Stimulated activated CD4-positive, alpha-beta T cell treated with anti-CD3 and anti-CD28 coated beads, TNF-alpha, amount 100 ng/mL, for 24 hours (primary cell): ENCODE results near the gene EIF2B2.

Source experiments
- DNase-seq, 3 experiments: peaks; one replicate each; pipeline ENCODE4 v3.0.0-alpha.2; 2020; ENCODE audit warnings: low read depth in 3 of 3

EIF2B2 gene

DNA sequence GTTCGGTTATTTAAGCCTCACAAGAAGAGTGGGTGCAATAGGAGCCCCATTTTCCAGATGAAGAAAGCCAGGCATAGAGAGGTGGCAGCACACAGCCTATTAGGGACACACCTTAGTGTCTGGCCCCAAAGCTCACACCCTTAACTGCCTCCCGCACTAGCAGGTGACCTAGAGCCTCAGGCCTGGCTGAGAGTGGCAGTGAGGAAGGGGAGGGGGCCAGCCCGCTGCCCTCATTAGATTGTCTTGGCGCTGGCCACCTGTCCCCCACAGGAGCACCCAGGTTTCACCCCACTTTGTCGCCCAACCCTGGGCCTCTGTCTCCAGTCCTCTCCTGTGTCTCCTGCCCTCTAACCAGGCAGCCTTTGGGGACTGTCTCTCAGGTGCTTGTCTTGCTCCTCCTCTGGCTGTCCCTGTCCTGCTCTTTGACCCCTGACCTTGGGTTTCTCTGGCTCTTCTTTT, 28.8 kb upstream of the EIF2B2 start:
- DNase-seq, result no peak

DNA sequence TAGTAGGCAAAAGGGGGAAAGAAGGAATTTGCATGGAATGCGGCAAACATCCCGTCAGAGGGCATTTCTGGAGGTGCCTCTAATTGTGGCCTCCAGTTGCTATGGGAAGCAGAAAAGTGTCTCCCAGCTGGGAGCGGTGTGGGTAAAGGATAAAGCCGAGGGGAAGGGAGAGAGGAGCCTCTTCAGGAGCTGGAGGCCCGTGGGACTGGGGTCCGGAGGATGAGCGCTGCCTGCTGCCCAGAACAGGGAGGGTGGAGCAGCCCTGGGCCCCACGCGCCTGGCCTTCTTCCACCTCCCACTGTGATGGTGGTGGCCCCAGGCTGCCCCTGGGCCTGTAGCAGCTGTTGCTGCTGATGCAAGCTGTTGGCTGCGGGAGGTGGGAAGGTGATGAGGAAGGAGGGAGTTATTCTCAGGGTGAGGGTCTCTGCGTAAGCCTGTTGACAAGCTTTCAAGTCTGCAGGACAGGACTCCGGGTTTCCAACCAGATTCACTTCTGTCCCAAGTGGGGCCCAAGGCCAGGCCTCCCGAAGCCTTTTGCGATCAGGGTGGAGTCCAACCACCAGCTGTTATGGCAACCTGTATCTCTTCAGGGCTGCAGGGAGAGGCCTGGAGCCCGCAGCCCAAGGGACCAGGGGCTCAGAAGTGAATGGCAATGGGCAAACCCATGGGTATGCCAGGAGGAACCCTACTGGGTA, 28.2 kb upstream of the EIF2B2 start:
- DNase-seq, result no peak

DNA sequence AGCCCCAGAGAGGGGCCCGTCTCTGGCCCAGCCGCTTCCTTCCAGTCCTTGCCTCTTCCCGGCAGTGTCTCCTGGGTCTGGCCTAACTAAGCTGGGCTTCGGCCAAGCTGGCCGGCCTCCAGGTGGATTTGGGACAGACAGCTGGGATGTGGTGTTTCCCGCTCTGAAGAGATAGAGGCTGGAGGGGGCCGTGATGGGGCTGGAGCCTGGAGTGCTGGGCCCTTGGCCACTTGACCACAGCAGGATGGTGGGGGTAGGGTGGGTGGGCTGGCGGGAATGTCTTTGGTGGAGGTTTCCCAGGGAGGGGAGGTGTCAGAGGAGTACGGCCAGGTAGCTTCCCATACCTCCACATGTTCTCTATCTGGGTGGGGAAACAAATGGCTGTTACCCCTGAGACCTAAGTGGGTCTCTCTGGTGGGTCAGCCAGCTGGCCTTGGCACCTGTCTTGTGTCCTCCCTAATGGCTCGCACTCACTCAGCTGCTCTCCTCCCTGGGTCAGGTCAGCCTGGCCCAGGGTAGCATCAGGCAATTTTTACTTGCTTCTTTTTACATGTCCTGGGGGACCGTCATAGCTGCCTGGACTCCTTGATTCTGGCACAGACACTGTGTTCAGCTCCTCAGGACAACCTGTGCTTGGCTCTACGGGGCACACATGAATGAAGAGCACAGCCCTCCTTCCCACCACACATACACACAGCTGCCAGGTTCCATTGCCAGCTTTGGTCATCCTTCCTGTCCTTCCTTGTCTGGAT, 27.5 kb upstream of the EIF2B2 start:
- no peak for DNase-seq

DNA sequence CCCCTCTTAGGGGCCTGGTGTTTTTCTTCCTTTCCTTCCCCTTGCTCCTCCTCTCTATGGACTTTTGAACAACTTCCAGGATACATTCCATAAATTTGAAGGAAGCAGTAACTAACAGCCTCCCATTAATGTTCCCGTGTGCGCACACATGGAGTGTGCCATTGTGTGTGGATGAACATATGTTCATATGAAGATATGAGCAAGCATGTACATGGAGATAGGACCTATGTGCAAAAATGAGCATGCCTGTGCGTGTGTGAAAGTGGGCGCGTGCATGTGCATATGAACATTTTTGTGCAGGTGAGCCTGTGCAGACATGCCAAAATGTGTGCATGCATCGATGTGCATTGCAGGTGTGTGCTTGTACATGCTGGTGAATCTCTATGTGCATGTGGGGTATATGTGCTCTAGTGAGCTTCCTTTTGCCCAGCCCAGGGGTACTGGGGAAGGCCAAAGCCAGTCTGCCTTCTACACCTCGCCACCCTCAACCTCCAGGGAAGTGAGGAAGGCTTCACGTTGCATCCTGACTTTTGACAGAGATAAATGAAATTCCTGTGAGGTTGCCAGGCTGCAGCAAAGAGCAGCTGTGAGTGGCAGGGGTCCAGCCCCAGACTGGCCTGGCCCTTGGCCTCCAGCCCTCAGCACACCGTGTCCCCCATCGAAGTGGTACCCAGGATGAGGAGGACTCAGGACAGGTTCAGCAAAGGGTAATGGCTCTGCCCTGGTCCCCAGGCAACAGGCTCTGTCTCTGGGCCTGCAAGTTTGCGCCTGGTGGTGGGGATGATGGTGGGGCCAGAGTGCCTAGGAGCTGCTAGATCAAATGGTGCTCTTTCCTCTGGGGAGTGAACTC, 26.2 kb upstream of the EIF2B2 start:
- DNase-seq, result no peak

DNA sequence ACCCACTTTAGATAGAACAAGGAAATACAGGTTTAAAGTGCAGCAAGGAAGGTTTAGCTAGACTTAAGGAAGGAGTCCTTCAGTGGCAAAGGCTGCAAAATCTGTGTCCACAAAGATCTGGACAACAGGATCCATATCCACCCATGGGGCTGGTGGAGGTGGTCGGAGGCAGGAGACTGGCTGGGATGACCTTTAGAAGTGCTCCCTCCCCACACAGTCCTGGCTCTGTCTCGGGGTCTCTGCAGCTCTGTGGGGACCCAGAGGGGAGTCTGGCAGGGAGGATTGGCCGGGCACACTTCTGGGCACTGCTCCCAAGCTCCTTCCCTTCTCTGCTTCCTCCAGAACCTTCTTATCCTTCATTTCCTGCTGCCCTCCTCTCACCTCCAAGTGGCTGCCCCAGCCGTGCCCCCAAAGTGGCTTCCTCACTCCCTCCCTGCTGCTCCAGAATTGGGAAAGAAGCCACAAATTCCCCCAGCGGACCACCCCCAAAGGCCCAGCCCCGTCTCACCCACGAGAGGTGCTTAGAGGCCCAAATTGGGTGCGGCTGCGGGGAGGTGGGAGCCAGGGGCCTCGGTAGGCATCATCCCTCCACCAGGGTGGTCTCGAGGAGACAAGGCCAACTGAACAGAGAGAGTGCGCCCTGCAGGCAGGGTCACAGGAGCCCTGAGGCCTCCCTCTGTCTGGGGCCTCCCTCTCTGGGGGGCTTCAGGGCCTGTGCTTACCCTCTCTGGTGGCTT, 25.4 kb upstream of the EIF2B2 start:
- DNase-seq, result no peak

DNA sequence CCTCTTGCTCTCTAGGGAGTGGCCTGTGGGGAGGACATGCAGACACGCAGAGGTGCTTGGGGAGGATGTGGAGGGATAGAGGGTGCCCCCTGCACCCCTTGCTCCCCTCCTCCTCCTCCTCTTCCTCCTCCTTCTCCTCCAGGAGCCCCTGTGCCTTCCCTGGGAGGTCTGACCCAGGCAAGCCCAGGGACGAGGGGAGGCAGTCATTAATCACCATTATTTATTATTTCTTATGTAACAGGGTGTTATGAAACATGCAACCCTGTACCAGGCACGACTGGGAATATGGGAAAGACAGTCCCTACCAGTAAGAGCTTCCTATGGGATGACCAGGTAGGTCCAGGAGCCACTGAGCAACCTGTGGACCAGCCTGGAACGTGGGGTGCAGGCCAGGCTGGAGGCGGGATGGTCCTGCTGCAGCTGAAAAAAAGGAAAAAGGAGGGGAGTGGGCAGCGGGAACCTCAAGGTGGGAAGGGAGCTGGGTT, 24.8 kb upstream of the EIF2B2 start:
- DNase-seq, result no peak

DNA sequence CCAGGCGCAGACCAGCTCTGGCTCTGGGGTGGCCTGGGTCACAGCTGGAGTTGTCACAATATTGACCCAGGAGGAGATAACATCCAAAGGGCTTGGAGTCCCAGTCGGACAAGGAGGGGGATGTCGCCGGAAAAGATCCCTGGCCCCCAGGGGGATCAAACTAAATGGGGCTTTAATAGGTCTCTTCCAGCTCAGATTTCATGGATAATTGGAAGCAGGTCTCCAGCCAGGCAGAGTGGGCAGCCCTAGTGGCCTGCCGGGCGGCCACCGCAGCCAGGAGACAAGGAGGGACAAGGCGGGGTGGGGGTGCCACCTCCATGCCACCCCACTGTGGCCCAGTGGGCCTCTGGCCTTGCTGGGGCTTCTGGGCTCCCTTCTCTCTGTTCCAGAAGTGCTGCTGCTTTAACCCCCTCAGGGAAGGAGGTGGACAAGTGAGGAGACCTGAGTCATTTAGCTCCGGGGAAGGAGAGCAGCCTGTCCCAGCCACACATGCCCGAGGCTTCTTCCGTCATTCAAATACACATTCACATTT, 24.2 kb upstream of the EIF2B2 start:
- no peak for DNase-seq

DNA sequence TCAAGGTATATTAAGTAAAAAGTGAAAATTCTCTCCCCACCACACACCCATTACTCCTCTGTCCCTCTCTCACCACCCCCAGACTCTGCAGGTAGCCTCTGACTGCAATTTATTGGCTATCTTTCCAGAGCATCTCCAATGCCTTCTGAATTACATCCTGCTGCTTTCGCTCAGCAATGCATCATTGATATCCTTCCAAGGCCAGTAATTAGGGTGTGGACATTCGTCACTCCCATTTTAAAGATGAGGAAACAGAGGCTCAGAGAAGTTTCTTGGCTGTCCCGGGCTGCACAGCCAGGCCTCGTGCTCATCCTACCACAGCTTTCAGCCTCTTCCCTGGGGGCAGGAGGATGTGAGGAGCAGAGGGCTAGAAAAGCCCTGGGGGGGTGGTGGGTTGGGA, 23.7 kb upstream of the EIF2B2 start:
- DNase-seq, result no peak

DNA sequence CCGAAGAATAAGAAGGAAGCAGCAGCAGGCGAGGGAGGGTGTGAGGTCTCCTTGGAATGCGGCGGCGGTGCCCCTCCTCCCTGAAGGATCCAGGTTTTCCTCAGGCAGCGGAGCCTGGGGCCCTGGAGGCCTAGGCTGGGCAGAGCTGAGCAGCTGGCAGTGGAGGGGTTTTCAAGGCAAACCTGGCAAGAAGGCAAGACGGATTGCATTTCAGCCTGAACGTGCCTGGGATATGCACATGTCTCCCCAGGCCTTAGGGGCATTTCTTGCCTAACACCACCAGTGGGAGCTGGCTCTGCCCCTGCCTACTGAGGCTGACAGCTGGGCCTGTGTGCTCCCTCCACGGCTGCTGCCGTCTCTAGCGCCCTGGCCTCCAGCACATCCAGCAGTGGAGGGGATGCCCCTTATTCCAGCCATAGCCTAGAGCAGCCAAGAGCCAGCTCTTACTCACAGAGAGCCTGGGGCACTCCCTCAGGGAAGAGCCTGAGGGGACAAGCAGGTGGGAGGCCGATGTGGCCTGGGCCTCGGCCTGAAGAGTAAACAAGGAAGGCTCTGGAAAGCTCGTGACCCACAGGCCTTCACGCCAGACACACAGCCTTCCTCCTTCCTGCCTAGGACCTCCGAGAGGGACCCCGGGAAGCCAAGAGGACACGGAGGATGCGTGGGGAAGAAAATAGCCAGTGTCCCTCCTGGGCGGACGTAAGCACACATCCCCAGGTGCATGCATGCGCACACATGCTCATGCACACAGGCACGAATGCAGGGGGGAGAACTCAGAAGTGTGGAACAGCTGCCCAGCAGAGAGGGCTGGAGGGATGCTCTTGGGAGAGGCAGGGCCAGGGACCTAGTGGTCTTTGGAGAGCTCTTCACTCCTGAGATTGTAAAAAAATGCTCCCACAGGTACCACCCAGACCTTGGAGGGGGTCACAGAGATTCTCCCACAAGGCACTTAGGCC, 23.0 kb upstream of the EIF2B2 start:
- DNase-seq, result no peak

DNA sequence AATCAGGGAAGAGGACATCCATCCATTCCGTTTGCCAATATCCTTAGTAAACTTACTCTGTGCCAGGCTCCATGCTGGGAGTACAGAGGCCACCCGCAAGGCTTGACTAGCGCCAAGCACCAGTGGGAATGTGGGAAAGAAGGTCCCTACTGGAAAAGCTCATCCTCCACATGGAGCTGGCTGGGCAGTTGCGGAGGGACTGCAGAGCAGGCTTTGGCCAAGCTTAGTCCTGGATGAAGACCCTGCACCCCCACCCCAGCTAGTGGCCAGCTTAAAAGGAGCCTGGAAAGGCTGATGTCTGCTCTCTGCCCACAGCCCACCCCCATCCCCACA, 22.4 kb upstream of the EIF2B2 start:
- no peak for DNase-seq

DNA sequence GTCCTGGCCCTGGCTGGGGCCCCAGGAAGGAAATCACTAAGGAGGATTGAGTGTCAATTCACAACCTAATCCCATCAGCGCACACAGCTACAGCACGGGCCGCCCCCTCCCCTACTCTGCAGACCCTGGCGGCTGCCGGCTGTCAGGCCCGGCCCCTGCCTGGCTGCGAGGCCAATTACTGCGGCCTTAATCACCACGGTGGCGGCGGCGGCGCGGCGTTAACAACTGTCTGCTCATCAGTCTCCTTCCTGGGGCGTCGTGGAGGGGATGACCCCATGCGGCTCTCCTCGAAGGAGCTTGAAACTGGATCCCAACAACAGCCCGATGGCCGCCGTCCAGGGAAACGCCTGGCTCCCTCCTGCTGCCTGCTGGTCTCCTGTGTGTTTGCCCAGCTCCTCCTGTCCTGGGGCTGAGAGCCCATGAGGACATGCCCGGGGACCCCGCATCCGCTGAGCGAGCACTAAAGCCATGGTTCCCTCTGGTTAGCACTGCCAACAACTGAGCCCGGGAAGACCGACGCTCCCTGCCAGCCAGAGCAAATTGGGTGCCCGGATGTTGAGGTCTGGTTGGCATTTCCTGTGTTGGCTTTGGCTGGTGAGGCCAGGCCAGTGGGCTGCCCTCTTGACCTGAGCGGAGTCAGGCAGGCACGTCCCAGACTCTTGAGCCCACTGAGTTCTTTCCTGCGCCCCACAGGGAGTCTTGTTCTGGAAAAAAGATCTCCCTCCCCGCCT, 21.8 kb upstream of the EIF2B2 start:
- DNase-seq, result no peak

DNA sequence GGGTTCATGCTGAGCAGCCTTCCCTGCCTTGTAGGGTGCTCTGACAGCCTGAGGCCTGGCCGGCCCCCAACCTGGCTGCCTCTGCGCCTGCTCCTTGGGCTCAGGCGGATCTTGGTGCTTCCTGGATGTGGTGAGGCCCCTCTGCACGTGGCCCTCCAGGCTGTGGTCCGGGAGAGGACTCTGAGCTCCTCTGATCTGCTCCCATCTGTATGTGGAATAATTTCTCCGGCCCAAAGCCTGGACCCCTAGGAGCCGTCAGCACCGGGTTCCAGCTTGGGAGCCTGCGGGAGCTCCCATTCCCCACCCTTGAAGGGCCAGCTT, 21.3 kb upstream of the EIF2B2 start:
- DNase-seq, result no peak

DNA sequence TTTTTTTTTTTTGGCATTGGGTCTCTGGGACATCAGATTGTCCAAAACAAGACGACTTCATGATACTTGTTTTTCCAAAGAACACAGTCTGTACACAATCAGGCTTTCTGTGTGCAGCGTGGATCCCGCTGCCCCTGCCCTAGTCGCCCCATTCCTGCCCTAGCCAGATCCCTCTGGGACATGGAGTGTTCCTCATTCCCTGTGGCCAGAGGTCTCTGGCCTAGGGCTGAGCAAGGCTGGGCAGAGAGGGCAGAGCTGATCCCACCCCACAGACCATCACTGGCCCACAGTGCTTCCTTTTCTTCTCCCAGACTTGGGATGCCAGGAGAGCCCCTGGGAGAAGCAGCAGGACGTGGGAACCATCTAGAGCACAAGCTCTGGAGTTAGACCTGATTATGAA, 20.9 kb upstream of the EIF2B2 start:
- DNase-seq, result no peak

DNA sequence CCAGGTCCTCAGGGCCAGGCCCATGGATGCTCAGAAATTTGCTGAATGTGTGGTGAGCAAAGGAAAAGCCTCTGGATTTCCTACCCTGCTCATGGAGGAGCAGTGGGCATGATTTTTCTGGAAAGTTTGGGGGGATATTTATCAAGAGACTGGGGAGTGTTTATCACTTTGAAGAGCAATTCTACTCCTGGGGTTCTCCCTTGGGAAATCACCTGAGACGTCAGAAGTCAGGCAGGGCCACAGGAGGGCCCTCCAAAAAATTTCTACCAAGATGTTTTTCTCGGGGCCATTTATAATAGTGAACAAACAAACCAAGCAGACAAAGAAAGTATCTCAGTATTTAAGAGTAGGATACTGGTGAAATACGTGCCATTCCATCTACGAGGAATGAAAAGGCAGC, 20.1 kb upstream of the EIF2B2 start:
- no peak for DNase-seq

DNA sequence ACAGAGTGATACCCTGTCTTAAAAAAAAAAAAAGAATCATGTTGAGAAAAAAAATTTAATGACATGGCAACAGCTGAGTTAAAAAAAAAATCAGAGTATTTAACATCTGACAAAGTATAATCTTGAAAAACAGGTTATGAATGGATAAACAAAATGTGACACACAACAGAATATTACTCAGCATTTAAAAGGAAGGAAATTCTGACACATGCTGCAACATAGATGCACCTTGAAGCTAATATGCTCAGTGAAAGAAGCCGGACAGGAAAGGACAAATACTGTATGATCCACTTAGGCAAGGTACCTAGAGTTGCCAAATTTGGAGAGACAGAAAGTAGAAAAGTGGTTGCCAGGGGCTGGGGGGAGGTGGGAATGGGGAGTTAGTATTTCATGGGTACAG, 19.4 kb upstream of the EIF2B2 start:
- DNase-seq, result no peak

DNA sequence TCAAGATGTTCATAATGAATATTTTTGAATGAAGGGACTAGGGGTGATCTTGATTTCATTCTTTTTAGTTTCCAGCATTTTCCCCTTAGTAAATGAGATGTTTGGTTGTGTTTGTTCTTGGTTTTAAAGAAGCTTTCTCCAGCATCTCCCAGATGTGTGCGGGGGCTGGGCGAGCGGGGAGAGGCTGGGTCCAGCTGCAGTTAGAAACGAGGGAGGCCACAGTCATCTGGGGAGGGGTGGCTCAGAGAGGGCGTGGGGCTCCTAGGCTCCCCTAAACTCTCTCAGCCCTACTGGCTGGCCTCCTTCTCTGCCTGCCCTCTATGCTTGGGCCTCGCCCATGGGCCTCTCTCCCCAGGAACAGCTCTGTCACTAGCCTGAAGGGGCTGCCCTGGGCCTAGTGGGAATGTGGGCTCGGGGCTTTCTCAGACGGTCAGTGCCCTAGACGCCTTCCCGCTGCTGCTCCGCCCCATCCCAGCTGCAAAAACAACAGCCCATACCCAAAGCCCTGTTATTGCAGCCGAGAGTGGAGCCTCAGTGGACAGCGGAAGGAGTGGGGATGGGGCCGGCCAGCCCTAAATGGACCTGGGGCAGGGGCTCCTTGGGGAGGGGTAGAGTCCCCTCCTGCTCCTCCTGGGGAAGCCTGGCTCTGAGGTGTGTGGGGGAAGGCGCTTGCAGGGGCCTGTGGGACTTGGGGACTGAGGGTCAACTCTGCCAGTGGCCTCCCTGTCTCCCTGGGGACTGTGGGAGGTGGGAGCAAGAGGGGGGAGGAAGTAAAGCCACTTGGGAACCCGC, 18.3 kb upstream of the EIF2B2 start:
- DNase-seq, result no peak

DNA sequence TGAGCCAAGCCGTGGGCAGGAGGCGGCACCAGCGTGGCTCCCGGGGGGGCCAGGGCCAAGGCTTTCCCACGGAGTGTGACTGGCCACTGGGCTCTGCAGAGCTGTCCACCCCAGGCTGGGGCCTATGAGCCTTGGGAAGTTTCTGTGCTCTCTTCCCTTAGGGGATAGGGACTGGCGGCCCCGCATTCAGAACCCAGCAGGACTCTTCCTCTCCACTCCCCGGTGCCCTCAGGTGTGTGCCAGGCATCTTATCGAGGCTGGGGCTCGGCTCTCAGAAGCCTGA, 17.8 kb upstream of the EIF2B2 start:
- no peak for DNase-seq

DNA sequence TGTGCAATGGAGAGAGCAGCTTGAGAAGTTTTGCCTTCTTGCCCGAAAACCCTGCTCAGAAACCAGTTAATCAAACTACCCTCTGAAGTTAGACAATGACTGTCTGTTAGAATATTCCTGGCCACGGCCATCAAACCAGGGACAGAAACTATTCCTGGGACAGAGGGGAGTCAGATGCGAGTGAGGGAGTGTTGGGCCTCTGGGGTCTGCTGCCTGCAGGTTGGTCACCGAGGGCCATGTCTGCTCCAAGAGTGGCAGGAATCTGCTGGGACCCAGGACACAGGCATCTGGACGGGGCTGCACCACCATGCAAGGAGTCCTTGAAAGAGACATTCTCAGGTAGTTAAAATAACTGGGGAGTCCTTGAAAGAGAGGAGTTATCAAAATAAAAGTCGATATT, 16.9 kb upstream of the EIF2B2 start:
- DNase-seq, result no peak

DNA sequence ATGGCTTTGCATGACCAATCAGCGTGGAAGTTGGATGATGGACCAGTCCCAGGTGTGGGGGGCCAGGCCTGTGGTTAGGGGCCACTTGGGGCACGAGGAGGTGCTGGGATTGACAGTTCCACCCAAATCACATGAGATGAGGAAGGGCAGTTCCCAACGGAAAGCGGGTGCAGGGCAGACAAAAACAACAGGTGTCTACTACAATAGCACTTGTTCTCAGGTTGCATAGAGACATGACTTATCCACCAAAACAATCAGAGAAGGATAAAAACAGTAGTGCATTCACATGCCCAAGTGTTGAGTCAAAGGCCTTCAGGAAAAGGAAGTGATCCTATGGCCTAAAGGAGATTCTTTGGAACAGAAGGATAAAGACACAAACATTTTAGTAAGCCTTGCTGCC, 14.6 kb upstream of the EIF2B2 start:
- no peak for DNase-seq
